Breast epithelium (tissue), 4 donors: ENCODE results near the gene LRRC4. TPM values are rescaled to one million over a fixed set of nuclear protein-coding genes. Genes with fewer than 3 reads are reported as not detected.
A peak's percentile ranks its signal among the peaks of the same experiment; 100 is the strongest.

Experiments used
- DNase-seq, 2 donors: peaks; one replicate each; pipeline ENCODE4 v3.0.0-alpha.2; 2019; ENCODE audit warnings: low spot score in 2 of 2
- H3K27ac ChIP-seq, 2 donors: fragments of 200-600 bp; sonication (generic) in 1 of 2; one replicate each; pipeline ENCODE4 v1.5.1; 2016 to 2019; ENCODE audit warnings: mild to moderate bottlenecking in 1 of 2
- H3K27me3 ChIP-seq, 2 donors: fragments of 200-600 bp; sonication (generic) in 1 of 2; one replicate each; pipeline versions ENCODE4 v1.5.1 to v1.6.0; 2017 to 2019; ENCODE audit warnings: control low read depth in 1 of 2, mild to moderate bottlenecking in 1 of 2
- H3K36me3 ChIP-seq: fragments of 200-600 bp; one replicate; pipeline ENCODE4 v1.5.1; 2019
- H3K4me1 ChIP-seq, 2 donors: fragments of 200-600 bp; sonication (generic); one replicate each; pipeline ENCODE4 v1.5.1; 2016 to 2019; ENCODE audit warnings: control low read depth in 1 of 2
- H3K4me3 ChIP-seq, 3 donors: fragments of 200-600 bp; sonication (generic); 1 replicate in 2 of 3; 2 replicates in 1 of 3; pipeline ENCODE4 v1.5.1; 2016 to 2019; ENCODE audit warnings: mild to moderate bottlenecking in 3 of 3, moderate library complexity in 2 of 3
- H3K9me3 ChIP-seq, 2 donors: fragments of 200-600 bp; sonication (generic) in 1 of 2; one replicate each; pipeline ENCODE4 v1.5.1; 2016 to 2019; ENCODE audit warnings: control low read depth in 1 of 2
- CTCF ChIP-seq, 3 donors: fragments of 450-650 bp; IDR thresholded peaks; one replicate each; pipeline ENCODE4 v1.5.1; 2016 to 2017; ENCODE audit warnings: antibody characterized with exemption in 3 of 3, mild to moderate bottlenecking in 3 of 3, moderate library complexity in 3 of 3
- POLR2A ChIP-seq: fragments of 450-650 bp; IDR thresholded peaks from one replicate; pipeline ENCODE4 v1.6.1; 2016; ENCODE audit warnings: antibody characterized with exemption, mild to moderate bottlenecking, moderate library complexity
- POLR2AphosphoS5 ChIP-seq, 3 donors: sonication (generic); formaldehyde crosslinking; IDR thresholded peaks; one replicate each; pipeline ENCODE4 v1.6.1; 2017; ENCODE audit warnings: antibody characterized with exemption in 3 of 3
- intact Hi-C: fragments of 100-400 bp; cut with DNase I; formaldehyde crosslinking; loops from one replicate; pipeline ENCODE4 v1.15.1; 2023; ENCODE audit warnings: low total_unique reads
- total RNA-seq, 3 donors: library from RNA; depleted of rRNA; stranded (reverse); fragments of >200 nt; gene quantifications; one replicate each; pipeline ENCODE4 v1.1.0, GENCODE V29; 2016

The LRRC4 gene
- total RNA-seq, 3 donors from 2014 or later, result 0.33 to 3.2 (median 1.6) TPM

GRCh38 chr7:127997226-127997922 is 33.9 kb downstream of the LRRC4 start:
- TF ChIP-seq CTCF (IDR thresholded peaks at IDR 0.05), result no peak
- no peak for TF ChIP-seq POLR2AphosphoS5 (IDR thresholded peaks at IDR 0.05)
- TF ChIP-seq POLR2A, result no peak
- H3K4me3 ChIP-seq, result no peak overlapping the region
- no peak for DNase-seq
- no peaks in the 10 kb centered on the region for H3K9me3 ChIP-seq
- no peaks in the 10 kb centered on the region for H3K27me3 ChIP-seq
- H3K27ac ChIP-seq, result no peak overlapping the region
- no peaks in the 10 kb centered on the region for H3K4me1 ChIP-seq
- H3K36me3 ChIP-seq, result no peaks in the 10 kb centered on the region
- intact Hi-C loops, result no loop called here

GRCh38 chr7:127996253-127997071 is 34.8 kb downstream of the LRRC4 start:
- intact Hi-C loops, result no loop called here
- Histone ChIP-seq H3K9me3 (no peaks in the 10 kb centered on the region), H3K36me3 (no peaks in the 10 kb centered on the region), H3K27me3 (no peaks in the 10 kb centered on the region), H3K4me1 (no peaks in the 10 kb centered on the region), H3K4me3 (no peak overlapping the region), H3K27ac (no peak overlapping the region)
- TF ChIP-seq POLR2A, result no peak
- no peak for TF ChIP-seq CTCF (IDR thresholded peaks at IDR 0.05)
- no peak for TF ChIP-seq POLR2AphosphoS5 (IDR thresholded peaks at IDR 0.05)
- DNase-seq, result no peak

GRCh38 chr7:127995881-127996215 is 35.4 kb downstream of the LRRC4 start:
- Histone ChIP-seq H3K27ac (peak overlapping the region in 1 of 2 donors; percentile 4), H3K4me1 (no peaks in the 10 kb centered on the region), H3K9me3 (no peaks in the 10 kb centered on the region), H3K36me3 (no peaks in the 10 kb centered on the region), H3K27me3 (no peaks in the 10 kb centered on the region), H3K4me3 (no peak overlapping the region)
- DNase-seq, result no peak
- no peak for TF ChIP-seq CTCF (IDR thresholded peaks at IDR 0.05)
- no peak for TF ChIP-seq POLR2AphosphoS5 (IDR thresholded peaks at IDR 0.05)
- TF ChIP-seq POLR2A, result no peak
- intact Hi-C loops, result no loop called here

GRCh38 chr7:127995156-127995880 is 35.9 kb downstream of the LRRC4 start:
- intact Hi-C loops, result no loop called here

More at GRCh38 chr7:127995156-127995880, 35.9 kb downstream of the LRRC4 start:
- Histone ChIP-seq H3K4me1 (no peaks in the 10 kb centered on the region), H3K27me3 (no peaks in the 10 kb centered on the region), H3K27ac (peak overlapping the region; percentile 4 to 36), H3K4me3 (no peak overlapping the region), H3K36me3 (no peaks in the 10 kb centered on the region), H3K9me3 (no peaks in the 10 kb centered on the region)
- no peak for TF ChIP-seq POLR2AphosphoS5 (IDR thresholded peaks at IDR 0.05)
- no peak for TF ChIP-seq POLR2A
- no peak for TF ChIP-seq CTCF (IDR thresholded peaks at IDR 0.05)
- no peak for DNase-seq
